ENCODE measurements around the gene CIAPIN1. TPM values are rescaled to one million over a fixed set of nuclear protein-coding genes. Genes with fewer than 3 reads are reported as not detected.

The CIAPIN1 gene
- total RNA-seq, 4 donors from 2014 or later = 9.7 to 49.0 (median 26.7) TPM

DNA sequence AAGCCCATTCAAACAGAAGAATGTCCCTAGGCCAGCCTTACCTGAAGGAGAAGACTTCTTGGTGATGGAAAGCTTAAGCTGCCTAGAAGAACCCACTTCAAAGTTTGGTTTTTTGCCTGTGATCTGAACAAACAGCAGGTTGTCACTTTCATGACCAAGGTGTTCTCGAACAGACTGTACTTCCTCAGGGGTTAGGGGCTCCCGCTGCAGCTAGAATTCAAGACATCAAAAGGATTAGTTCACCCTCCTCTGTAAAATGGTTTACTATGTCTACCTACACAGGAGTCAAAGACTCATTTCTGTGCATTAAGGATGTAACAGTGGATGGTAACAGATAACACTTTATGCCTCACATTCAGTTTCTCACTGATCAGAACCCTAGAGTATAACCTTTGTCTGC, 13.2 kb downstream of the CIAPIN1 start:
- H3K4me3 ChIP-seq = no peak overlapping the region
- intact Hi-C loops (cut with DNase I; ENCODE audit: low total_unique reads) = no loop called here
- TF ChIP-seq POLR2A (IDR thresholded peaks at IDR 0.05) = no peak
- TF ChIP-seq, protein P1, sequence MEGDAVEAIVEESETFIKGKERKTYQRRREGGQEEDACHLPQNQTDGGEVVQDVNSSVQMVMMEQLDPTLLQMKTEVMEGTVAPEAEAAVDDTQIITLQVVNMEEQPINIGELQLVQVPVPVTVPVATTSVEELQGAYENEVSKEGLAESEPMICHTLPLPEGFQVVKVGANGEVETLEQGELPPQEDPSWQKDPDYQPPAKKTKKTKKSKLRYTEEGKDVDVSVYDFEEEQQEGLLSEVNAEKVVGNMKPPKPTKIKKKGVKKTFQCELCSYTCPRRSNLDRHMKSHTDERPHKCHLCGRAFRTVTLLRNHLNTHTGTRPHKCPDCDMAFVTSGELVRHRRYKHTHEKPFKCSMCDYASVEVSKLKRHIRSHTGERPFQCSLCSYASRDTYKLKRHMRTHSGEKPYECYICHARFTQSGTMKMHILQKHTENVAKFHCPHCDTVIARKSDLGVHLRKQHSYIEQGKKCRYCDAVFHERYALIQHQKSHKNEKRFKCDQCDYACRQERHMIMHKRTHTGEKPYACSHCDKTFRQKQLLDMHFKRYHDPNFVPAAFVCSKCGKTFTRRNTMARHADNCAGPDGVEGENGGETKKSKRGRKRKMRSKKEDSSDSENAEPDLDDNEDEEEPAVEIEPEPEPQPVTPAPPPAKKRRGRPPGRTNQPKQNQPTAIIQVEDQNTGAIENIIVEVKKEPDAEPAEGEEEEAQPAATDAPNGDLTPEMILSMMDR (IDR thresholded peaks at IDR 0.05) = no peak
- H3K27ac ChIP-seq = no peak overlapping the region
- H3K4me1 ChIP-seq = no peaks in the 10 kb centered on the region
- H3K9me3 ChIP-seq = no peaks in the 10 kb centered on the region
- H3K36me3 ChIP-seq = no peaks in the 10 kb centered on the region
- DNase-seq = no peak
- no peaks in the 10 kb centered on the region for H3K27me3 ChIP-seq

DNA sequence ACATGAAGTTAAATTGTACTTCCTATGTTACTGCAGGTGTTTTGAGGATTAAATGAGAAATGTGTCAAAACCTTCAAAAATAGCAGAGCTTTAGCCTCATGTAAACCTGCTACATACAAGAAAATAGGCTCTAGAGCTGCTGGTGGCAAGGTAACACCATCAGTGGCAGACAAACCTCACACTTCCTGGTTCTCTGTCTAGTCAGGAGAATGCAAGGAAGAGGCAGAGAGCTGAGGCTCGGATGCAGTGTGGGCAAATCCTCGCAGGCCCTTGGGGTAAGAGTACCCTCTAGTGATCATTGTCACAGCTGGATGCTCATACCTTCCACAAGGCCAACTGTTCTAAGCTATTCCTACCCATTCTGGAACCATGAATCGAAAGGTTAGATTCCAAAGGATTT, 14.2 kb downstream of the CIAPIN1 start:
- no peak for TF ChIP-seq POLR2A (IDR thresholded peaks at IDR 0.05)
- TF ChIP-seq, protein P1 (IDR thresholded peaks at IDR 0.05) = no peak
- Histone ChIP-seq H3K36me3 (no peaks in the 10 kb centered on the region), H3K27me3 (no peaks in the 10 kb centered on the region), H3K27ac (no peak overlapping the region), H3K4me3 (no peak overlapping the region), H3K4me1 (no peaks in the 10 kb centered on the region), H3K9me3 (no peaks in the 10 kb centered on the region)
- intact Hi-C loops (cut with DNase I; ENCODE audit: low total_unique reads) = no loop called here
- DNase-seq = no peak

DNA sequence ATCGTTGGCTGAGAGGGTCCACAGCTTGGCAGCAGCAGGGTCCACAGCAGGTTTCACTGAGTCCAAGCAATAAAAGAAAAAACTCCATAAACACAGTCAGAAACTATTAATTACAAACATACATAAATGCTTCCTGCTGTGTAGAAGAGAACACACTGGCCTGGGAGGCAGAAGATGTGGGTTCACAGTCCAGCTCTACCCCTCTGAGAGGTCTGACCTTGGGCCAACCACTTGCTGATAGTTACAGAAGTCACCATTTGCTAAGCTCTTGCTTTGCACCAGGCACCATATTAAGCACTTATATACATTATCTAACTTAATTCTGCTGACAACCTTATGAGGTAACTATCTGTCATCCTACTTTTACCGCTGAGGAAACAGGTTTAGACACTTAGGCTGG, 14.7 kb downstream of the CIAPIN1 start:
- H3K27ac ChIP-seq = no peak overlapping the region
- no peaks in the 10 kb centered on the region for H3K4me1 ChIP-seq
- H3K9me3 ChIP-seq = no peaks in the 10 kb centered on the region
- TF ChIP-seq, protein P1 (IDR thresholded peaks at IDR 0.05) = no peak
- no peak for TF ChIP-seq POLR2A (IDR thresholded peaks at IDR 0.05)
- H3K4me3 ChIP-seq = no peak overlapping the region
- H3K36me3 ChIP-seq = no peaks in the 10 kb centered on the region
- intact Hi-C loops (cut with DNase I; ENCODE audit: low total_unique reads) = no loop called here
- H3K27me3 ChIP-seq = no peaks in the 10 kb centered on the region
- no peak for DNase-seq

DNA sequence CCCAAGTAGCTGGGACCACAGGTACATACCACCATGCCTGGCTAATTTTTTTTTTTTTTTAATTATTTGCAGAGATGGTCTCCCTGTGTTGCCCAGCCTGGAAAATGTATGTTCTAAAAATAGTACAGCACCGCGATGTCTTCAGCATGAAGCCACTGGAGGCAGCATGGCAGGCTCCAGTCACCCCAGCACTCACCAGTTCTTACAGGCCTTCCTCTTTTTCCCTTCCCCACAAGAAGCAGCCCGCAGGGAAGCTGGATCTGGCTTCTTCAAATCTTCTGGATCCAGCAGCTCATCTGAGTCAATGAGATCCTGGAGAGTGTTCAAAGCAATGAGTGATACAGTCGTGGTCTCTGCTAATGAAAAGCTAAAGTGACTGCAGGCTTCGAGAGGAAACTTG, 16.2 kb downstream of the CIAPIN1 start:
- intact Hi-C loops (cut with DNase I; ENCODE audit: low total_unique reads) = no loop called here
- no peak overlapping the region for H3K27ac ChIP-seq
- no peak overlapping the region for H3K4me3 ChIP-seq
- H3K27me3 ChIP-seq = no peaks in the 10 kb centered on the region
- no peaks in the 10 kb centered on the region for H3K4me1 ChIP-seq
- H3K9me3 ChIP-seq = no peaks in the 10 kb centered on the region
- DNase-seq = no peak
- no peaks in the 10 kb centered on the region for H3K36me3 ChIP-seq
- TF ChIP-seq, protein P1 (IDR thresholded peaks at IDR 0.05) = no peak
- TF ChIP-seq POLR2A (IDR thresholded peaks at IDR 0.05) = no peak

DNA sequence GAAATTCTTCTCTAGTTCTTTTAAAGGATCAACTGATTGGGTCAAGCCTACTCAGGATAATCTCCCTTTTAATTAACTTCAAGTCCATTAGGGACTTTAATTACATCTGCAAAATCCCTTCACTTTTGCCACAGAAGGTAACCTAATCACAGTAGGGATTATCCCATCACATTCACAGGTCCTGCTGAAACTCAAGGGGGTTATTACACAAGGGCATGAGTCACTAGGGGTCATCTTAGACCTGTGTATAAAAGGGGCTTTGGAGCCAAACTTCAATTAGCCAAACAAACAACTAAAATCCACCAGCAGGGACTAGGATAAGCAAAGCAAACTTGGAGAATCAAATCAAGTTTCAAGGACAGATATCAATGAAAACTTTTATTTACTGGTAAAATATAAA, 19.4 kb downstream of the CIAPIN1 start:
- DNase-seq = no peak
- intact Hi-C loops (cut with DNase I; ENCODE audit: low total_unique reads) = no loop called here
- Histone ChIP-seq H3K36me3 (no peaks in the 10 kb centered on the region), H3K27ac (no peak overlapping the region), H3K9me3 (no peaks in the 10 kb centered on the region), H3K27me3 (no peaks in the 10 kb centered on the region), H3K4me1 (no peaks in the 10 kb centered on the region), H3K4me3 (no peak overlapping the region)
- TF ChIP-seq, protein P1 (IDR thresholded peaks at IDR 0.05) = no peak
- no peak for TF ChIP-seq POLR2A (IDR thresholded peaks at IDR 0.05)

Measured in uterus (tissue), 4 donors.